Cerebellar nuclear complex (tissue), 1 donor: ENCODE measurements around the gene TUBGCP5.
"Not testable (repeated sequence)": the region's sequence is repeated elsewhere in the genome, so short reads cannot be mapped to it uniquely, and the experiment has no call there.

Experiments
- DNase-seq, 2 experiments: peaks; one replicate each; lab custom pipeline; 2025; lab: John Stamatoyannopoulos, UW

Gene TUBGCP5

DNA sequence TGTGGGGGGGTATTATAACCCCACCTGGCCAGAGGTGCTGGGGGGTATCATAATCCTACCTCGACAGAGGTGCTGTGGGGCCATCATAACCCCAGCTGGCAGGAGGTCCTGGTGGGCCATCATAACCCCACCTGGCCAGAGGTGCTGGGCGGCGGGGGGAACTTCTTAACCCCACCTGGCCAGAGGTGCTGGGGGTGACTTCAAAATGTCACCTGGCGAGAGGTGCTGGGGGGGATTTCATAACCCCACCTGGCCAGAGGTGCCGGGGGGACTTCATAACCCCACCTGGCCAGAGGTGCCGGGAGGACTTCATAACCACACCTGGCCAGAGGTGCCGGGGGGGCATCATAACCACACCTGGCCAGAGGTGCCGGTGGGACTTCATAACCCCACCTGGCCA lies 2.4 kb upstream of the TUBGCP5 start:
- not testable (repeated sequence) for DNase-seq

DNA sequence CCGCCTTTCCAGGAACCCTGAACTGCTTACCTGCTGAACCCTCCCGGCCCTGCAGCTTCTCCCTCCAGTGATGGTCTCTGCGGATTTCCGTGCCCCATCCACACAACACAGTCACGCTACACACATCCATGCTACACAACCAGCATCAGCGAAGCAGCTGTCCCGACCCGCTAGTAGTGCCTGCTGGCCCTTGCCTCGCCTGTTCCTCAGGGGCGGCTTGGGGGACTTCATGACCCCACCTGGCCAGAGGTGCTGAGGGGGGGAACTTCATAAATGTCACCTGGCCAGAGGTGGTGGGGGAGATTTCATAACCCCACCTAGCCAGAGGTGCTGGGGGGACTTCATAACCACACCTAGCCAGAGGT lies 530 bp upstream of the TUBGCP5 start:
- no peak for DNase-seq

- no peak for DNase-seq
Measured at GRCh38 chr15:23038726-23039142, 635 bp downstream of the TUBGCP5 start.

GRCh38 chr15:23035964-23036566 lies 3.3 kb downstream of the TUBGCP5 start:
- no peak for DNase-seq

DNA sequence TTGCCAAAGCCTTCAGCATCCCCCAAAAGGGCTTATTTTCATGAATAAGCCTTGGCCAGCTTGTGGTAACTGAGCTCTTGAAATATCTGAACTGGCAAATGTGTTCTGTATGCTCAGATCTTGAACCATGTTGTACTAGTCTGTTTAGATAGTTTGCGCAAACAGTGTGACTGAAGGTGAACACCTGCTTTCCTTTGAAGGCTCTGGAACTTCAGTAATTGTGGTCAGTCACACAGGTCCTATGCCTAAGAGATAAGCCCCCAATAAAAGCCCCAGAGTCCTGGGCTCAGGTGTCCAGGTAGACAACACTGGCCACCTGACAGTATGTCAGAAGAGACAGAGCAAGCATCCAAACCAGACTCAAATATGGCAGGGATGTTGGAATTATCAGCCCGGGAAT lies 5.4 kb downstream of the TUBGCP5 start:
- DNase-seq: no peak

GRCh38 chr15:23026218-23026617 lies 13.2 kb downstream of the TUBGCP5 start:
- DNase-seq: no peak

GRCh38 chr15:23022156-23022555 lies 17.2 kb downstream of the TUBGCP5 start:
- DNase-seq: no peak

DNA sequence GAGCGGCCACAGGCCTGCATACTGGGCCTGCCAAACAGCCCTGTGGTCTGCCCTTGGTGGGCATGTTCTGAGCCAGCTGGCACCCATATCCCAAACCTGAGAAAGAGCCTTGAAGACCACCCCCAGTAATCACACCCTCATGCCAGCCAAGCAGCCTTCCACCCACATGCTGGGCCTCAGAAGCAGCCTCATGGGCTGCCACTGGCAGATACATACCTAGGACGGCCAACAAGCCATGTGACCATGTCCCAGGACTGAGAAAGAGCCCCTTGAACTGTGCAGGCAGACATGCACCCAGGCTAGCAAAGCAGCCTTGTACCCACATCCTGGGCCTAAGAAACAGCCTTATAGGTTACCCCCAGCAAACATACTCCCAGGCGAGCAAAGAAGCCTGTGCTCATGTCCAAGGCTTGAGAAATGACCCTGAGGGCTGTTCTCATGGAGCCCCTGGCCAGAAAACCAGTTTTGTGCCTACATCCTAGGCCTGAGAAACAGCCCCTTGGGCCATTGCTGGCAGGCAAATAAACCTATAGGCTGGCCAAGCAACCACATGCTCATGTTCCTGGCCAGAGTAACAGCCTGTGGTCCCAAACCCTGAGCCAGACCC lies 24.9 kb downstream of the TUBGCP5 start:
- no peak for DNase-seq

- no peak for DNase-seq
Measured at GRCh38 chr15:23013681-23014080, 25.7 kb downstream of the TUBGCP5 start.

DNA sequence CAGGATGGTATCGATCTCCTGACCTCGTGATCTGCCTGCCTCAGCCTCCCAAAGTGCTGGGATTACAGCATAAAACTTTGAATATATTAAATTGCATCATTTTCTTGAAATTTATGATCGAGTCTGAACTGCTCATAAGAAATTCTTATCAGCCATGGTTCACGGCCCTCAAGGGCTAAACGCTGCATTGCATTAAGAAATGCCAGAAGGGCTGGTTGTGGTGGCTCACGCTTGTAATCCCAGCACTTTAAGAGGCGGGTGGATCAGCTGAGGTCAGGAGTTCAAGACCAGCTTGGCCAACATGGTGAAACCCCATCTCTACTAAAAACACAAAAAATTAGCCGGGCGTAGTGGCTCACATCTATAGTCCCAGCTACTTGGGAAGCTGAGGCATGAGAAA lies 26.8 kb downstream of the TUBGCP5 start:
- not testable (repeated sequence) for DNase-seq

- no peak for DNase-seq
Measured at GRCh38 chr15:23003736-23004135, 35.6 kb downstream of the TUBGCP5 start.

DNA sequence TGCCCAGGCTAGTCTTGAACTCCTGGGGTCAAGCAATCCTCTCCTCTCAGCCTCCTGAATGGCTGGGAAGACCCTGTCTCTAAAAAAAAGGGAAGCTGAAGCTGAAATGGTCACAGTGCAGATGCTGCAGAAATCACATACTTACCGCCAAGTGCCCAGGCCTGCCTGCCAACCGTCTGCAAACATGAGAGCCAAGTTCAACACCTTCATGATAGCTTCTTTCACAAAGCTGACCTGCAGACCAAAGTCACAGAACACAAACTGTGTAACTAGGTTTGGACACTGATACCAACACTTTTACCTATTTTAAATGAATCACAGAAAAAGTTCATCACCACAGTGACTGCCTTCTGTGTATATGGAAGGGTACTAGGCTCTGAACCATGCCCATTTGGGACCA lies 36.4 kb downstream of the TUBGCP5 start:
- DNase-seq: no peak

DNA sequence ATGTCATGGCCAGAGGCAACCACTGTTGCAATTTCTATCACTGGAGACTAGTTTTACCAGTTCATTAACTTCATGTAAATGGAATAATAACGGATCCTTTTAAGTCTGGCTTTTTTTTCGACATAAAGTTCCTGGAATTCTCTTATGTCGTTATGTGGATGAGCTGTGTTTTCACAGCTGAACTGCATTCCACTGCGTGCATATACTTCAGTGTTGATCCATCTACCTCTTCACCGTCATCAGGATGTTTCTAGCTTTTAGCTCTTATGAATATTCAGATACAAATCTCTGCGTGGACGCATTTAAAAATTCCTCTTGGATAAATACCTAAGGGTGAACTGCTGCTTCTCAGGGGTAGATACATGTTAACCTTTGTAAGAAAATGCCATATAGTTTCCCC lies 43.6 kb downstream of the TUBGCP5 start:
- no peak for DNase-seq

GRCh38 chr15:22992024-22992326 lies 47.4 kb downstream of the TUBGCP5 start:
- DNase-seq: no peak

GRCh38 chr15:22989576-22990477 lies 49.5 kb downstream of the TUBGCP5 start:
- no peak for DNase-seq

DNA sequence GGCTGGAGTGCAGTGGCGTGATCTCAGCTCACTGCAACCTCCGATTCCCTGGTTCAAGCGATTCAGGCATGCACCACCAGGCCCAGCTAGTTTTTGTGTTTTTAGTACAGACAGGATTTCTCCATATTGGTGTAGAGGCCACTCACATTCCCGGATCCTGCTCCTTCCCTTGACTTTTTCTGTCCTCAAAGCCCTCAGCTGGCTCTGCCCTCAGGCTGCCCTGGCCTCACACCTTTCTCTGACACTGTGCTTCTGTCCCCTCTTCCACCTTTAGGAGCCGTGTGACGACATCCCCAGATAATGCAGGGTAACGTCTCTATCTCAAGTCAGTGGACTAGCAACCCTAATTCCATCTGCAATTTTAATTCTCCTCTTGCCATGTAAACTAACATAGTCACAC lies 50.6 kb downstream of the TUBGCP5 start:
- DNase-seq: no peak

DNA sequence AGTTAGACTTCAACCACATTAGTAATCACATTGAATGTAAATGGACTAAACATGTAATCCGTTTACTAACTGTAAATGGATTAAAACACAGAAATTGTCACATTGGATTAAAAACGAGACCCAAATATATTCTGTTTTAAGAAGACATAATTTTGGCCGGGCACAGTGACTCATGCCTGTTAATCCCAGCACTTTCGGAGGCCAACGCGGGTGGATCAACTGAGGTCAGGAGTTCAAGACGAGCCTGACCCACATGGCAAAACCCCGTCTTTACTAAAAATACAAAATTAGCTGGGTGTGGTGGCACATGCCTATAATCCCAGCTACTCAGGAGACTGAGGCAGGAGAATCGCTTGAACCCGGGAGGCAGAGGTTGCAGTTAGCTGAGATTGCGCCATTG lies 57.4 kb downstream of the TUBGCP5 start:
- not testable (repeated sequence) for DNase-seq

GRCh38 chr15:22981051-22981840 lies 58.1 kb downstream of the TUBGCP5 start:
- no peak for DNase-seq

DNA sequence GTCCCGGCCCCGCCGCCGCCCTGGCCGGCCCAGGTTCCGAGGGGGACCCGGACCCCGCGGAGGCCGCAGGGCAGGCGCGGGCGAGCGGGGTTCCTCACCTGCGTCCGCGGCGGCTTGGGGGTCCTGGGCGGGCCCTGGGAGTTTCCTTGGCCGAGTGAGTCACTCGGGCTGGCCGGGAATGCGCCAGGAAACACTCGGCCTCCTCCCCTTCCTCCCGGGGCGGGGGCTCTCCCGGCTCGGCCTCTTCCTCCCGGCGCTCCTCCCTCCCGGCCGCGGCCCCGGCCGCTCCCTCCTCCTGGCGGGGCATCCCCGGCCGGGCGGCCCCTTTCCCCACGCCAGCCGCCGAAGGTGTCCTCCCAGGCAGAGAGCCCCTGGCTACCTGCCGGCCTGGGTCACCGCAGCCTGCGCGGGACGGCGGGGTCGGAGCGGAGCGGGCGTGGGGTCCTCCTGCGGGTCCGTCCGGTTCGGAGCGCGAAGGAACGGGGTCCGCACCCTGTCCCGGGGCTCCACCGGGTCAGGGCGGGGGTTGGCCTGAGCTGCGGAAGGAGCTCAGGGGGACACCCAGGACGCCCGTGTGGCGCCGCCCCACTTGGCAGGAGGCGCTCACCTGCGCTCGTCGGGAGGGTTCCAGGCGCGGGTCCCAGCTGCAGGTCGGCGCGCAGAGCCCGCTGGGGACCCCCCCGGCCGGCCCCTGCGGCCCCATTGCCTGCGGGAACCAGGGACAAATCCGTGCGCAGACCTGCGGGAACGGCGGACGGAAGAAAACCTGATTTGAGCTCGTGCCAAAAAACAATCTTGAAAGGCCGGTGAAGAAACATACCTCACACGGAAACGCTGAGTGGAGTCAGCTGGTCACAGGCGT lies 58.9 kb downstream of the TUBGCP5 start, which contains the start of gene CYFIP1:
Gene CYFIP1, minus strand, starts transcription at position 180 of the 862 bp plus-strand sequence. CDS start 33,083 bp downstream, outside the sequence.
- DNase-seq: no peak

DNA sequence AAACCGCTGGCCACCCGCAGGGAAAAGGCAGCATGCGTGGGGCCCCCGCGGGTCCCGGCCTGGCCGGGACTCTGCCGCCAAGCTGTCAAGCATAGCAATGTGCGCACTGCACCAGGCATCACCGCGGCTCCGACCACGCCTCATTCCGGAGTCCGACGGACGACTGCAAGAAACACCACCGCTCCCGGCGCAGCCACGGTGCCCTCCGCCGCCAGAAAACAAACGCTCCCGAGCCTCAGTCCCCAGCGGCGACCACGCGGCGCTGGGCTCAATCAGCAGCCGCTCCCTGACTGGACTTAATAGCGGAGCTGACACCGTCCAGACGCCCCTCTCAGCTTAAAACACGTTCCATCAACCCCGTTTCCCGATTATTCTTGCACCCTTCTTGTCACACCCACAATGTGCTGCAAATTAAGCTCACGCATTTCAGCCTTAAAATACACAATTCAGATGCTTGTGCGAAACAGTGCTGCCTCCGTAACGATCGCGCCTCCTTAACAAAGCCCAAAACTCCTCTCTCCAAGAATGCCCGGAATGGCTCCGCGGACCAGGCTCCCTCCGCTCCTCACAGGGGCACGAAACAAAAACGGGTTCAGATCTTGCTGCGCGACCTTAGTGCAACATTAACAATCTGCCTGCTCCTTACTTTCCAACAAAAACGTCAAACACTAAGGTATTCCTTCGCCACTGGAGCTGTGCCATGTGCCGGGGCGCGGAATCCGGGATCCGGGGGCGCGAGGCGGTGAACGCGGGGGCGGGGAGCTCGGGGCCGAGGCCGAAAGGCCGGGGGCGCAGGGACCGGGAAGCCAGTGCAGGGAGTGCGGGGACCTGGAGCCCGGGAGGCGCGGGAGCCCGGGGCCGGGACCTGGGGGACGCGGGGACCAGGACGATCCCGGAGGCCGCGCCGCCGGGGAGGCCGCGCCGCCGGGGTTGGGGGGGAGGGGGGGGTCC lies 59.9 kb downstream of the TUBGCP5 start:
- DNase-seq: no peak
